HG03354 (cell line): ENCODE data around the gene TES.

ENCODE experiments used
- ATAC-seq: cut with Tn5 transposase; IDR thresholded peaks from one replicate; pipeline ENCODE4 v1.9.1; 2021; ENCODE audit warnings: mild to moderate bottlenecking; ENCODE audit not compliant: unreplicated experiment, poor library complexity, severe bottlenecking

The TES gene

DNA sequence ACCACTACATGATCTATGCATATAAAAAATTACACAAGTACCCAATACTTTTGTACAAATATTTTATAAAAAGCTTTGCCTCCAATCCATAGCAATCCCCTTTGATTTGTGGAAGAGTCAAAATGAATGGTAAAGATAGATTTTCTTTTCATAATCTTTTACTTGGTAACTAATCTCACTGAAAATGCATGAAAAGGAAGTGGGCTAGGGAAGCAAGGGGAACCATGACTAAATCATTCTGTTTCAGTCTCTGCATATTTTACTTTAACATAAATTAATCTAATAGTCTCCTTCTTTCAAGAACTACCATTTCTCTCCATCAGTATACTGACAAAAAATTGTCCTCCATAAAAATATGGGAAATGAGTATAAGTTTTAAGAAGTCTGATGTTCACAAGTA is 96.9 kb downstream of the TES start:
- ATAC-seq, result peak; percentile 68
